Embryonic facial prominence (tissue), 1 donor: Measurements from ENCODE around the gene KCNIP2.
"Not testable (repeated sequence)": the region's sequence is repeated elsewhere in the genome, so short reads cannot be mapped to it uniquely, and the experiment has no call there.

ENCODE experiments used
- DNase-seq: peaks from one replicate; pipeline ENCODE4 v3.0.0-alpha.2; 2016; ENCODE audit errors: extremely low spot score

The KCNIP2 gene

DNA sequence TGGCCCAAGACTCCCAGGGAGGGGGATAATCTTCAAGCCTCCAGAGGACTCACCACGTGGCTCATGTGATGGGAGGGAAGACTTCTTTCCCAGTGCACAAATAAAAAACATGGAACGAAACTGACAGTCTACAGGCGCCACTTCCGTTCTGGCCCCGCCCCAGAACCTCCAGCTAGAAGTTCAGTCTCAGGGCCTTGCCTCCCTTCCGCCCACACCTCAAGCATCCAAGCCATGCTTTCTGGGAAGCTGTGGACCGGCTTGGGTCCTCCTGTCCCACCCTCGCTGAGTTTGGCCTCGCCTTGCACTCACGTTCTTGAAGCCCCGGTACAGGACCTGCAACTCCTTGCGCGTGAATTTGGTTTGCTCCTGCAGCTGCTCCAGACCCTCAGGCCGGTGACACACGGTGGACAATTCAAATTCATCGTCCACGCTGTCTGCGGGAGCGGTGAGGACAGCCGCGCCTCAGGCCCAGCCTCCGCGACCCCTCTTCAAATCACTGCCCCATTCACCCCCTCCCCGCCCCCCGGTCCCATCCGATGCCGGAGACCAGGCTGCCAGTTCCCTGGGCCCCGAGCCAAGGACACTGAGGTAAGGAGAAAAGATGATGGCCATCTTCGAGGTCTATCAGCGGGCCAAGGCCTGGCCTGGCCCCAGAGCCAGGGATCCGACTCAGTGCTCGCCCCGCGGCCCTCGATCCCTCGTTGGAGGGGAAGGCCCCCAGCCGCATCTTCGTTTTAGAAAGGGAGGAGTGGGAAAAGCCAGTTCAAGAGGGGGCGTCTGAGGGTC lies 14.6 kb downstream of the KCNIP2 start:
- no peak for DNase-seq

DNA sequence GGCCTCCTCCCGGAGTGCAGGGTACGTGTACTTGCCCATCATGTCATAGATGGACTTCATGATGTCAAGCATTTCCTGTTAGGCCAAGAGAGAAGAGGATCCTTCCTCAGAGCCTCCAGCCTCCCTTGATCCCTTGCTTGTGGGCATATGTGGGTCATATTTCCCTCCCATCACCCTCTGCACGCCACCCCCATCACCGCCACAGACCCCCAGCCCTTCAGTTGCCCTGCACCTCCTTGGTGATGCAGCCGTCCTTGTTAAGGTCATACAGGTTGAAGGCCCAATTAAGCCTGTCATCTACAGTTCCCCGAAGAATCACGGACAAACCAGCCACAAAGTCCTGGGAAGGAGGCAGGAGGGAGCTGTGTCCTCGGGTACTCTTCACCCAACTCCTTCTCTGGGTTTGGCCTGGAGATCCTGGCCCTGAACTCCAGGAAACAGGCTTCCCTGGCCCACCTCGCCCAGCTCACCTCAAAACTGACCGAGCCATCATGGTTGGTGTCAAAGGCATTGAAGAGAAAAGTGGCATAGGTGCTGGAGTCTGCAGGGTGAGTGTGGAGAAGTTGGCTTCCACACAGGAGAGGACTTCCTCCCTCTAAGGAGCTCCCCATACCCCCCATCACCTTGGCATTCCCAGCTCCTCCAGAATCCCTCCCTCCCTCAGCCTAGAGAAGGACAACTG lies 15.5 kb downstream of the KCNIP2 start:
- DNase-seq = no peak

DNA sequence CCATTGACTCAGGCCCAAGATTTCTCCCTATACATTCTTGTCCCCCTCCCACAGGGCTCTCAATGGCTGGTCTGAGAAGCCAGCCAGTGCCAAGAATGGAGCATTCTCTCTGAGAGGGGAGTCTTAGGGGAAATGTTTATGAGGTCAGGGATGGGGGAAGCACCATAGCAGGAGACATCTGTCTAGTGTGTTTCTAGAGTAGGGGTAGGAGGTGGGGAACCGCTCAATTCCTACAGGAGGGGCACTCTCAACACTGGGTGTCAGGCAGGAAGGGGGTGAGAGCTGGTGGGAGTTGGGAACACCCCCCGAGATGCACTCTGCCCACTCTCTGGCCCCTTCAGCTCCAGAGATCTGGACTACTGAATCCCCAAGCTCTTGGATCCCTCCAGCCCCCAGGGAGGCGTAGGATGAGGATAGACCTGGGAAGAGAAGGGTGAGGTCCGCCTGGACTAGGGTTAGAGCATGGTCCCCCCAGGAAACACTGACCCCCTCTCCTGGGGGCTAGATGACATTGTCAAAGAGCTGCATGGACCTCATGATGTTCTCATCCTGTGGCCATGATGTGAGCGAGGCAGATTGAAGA lies 16.7 kb downstream of the KCNIP2 start:
- DNase-seq = no peak

DNA sequence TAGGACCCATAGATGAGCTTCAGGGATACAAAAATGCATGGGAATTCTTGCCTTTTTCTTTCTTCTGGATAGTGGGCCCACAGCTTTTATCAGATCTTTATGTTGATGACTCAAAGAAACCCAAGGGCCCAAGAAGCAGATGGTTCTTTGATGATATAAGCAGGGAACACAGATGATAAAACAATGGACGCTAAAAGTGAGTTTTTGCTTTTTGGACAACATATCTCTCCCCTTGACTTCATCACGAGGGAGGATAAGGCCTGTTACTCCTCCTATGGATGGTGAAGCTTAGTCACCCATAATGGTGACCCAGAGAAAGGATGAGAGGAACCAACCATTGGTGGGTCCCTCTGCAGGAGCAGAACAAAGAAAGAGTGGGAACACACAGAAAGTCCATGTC lies 18.9 kb downstream of the KCNIP2 start:
- no peak for DNase-seq

DNA sequence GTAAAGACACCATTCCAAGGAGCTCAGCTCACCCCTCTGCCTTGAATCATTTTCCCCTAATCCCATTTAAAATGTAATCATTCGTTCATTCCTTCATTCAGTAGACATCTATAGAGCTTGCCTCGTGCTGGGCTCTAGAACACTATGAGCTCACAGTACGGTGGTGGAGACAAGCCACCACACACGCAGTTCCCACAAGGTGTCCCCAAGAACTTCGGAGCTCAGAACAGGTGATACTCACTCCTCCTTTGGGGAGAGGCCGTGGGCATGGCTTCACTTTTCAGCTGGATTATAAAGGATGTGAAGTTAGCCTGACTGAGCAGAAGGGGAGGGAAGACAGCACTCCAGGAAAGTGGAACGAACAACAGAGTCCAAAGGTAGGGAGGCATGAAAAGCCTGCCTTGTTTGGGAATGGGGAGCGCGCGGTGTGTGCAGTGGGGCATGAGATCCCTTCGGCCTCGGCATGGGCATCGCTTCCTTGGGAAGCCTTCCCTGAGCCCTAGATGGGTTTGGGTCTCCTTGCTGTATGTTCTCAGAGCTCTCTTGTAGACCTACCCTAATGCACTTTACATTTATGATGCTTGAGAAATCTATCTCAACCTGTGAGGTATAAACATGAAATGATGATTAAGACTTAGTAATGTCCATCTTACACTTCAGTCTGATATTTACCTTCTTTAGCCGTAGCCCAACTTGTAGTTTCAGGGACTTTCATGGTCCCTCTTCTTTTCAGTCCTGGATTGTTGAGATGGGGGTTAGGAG lies 24.5 kb downstream of the KCNIP2 start:
- DNase-seq = no peak

DNA sequence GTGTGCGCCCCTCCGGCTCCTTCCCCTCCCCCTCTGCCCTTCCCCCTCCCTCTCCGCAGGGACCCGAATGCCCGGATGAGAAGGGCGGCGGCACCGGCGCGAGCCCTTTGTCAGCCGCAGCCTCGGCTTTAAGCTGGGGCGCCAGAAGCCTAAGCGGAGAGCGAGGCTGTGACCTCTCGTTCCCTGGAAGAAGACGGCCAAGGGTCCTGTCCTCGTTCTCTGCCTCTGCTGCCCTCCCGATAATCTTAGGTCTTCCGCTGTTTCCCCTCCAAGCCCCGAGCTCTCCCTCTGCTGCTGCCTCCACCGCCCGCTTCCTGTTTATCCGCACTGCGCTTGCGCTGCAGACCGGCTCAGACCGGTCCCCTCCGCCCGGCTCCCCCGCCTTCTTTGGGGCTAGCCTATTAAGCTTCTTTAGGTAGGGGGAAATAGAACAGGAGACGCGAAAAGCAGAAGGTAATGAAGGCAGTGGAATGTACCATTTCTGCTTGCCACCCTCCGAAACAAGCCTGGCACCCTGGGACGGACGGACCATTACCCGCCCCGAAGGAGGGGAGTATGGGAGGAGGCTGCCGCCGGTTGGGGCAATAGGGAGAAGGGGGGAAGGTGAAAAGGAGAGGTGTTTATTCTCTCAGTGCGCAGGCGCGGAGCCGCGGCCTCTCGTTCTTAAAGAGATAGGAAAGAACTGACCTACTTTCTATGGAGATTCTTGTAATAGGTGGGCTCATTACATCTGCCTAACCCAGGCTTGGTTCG lies 25.3 kb downstream of the KCNIP2 start, which contains the start of gene OGA:
Gene OGA (minus strand): TSS at position 326 of the 753 bp plus-strand sequence. CDS start 422 bp downstream, outside the sequence.
- DNase-seq = peak; percentile 99

DNA sequence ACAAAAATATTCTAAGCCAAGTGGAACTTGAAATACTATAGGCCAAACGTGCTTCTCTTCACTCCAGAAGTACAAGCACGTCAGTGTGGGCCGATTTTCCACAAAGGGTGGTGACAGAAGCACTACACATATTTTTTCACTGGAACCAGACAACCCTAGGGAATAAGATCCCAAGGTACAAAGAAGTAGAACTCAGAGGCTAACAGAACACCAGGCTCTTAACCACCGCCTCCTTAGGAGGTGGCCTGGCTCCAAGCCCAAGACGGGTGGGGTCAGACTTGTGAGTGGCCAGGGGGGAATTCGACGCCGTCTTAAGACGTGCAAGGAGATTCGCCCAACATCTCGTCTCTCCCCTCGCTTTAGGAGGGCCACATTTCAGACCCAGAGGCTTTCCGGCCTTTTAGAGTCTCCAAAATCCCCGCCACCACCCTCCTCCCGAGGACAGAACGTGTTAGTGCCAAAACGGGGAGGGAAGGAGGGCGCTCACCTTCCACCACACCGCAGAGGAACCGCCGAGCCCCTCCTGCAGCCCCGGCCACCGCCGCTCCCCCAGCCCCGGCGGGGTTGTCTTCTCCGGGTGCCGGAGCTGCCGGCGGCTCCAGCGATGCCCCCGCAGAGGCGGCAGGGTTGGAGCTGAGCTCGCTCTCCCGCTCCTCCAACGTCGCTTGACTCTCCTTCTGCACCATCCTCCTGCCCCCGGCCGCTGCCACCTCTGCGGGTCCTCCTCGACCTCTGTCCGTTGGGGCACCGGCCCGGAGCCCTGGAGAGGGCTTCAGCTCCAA lies 26.1 kb downstream of the KCNIP2 start:
- DNase-seq = peak; percentile 80

DNA sequence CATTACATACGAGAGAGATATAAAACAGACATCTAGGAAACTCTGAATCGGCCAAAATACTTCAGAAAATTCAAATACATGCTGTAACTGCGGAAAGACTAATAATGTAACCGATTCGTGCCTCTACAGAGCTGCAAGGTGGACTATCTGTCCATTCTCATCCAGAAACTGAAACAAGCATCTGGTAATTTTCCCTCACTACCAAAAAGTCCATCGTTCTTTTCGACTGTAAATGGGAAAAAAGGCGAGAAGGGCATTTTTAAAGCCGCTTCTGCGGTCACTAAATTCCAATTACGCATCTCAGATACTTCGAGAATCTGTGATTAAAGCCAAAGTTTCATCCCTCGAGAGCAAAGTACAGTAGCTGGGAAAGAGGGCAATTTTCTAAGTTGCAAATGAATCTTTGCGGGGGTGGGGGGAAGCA lies 26.7 kb downstream of the KCNIP2 start:
- no peak for DNase-seq

DNA sequence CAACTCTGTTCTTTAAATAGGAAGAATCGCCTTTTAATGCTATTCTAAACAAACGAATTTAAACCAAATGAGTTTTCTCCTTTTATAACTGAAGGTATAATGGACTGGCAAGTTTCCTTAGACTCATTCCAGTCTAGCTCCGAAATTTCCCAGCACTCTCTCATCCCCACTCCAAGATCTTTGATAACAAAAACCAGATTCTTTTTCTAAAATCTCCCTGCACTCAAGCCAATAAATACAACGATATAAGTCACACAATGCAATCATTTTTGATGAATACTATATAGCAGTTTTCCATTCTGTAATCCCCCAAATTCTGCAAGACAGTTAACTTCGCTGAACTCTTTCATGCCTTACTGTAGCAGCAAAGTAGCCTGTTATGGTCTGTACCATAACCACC lies 27.2 kb downstream of the KCNIP2 start:
- no peak for DNase-seq

DNA sequence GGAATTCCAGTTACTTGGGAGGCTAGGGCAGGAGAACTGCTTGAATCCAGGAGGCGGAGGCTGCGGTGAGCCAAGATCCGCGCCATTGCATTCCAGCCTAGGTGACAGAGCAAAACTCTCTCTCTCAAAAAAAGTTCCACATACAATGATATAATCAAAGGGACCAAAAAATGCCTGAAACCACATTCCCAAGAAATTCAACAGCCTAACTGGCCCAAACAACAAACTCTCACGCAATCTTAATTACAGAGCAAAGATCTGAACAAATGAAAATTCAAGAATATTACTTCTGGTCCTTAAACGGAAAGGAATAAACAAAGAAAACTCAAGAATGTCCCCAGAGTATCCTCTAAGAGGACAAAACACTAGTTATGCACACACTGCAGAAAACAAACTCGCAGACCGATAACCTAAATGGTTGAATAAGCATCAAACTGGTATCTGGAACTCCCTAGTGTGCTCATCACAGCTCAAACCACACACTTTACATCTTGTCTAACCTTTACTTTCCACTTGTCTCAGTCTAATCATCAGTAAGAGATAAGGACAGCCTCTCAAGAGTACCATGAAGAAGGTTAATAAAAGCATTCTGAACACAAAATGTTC lies 29.0 kb downstream of the KCNIP2 start:
- no peak for DNase-seq

DNA sequence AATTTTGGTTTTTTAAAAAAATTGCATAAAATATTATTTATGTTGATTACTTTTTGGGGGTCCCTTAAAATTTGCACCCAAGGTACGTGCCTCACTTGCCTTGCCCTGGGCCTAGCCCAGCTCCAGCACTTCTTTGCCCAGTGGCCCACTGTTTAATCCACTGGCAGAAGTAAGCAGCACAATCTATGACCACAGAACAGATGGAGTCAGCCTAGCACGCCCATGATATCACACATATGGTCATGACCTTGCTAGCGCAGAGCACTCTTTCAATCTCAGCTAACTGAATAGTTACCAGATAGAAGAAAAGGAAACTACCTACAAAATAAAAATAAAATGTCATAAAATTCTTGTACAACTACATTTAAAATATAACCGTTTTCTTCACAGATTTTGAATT lies 31.0 kb downstream of the KCNIP2 start:
- DNase-seq = no peak

DNA sequence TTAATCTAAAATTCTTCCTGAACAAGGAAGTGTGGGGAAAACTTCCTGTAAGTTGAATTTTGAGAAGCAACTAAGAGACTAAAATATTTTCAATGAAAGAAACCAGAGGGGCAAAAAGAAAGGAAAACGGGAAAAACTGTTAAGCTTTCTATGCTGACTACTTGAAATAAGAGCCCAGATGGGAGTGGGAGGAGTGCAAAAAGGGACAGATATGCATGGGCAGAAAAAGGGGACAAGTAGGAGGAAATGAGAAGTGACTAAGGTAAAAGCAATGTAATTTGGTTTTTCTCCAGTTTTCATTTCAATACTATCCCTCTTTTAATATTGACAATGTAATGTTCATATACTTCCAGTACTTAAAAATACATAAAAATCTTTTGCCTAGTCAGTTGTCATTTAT lies 36.4 kb downstream of the KCNIP2 start:
- DNase-seq = no peak

DNA sequence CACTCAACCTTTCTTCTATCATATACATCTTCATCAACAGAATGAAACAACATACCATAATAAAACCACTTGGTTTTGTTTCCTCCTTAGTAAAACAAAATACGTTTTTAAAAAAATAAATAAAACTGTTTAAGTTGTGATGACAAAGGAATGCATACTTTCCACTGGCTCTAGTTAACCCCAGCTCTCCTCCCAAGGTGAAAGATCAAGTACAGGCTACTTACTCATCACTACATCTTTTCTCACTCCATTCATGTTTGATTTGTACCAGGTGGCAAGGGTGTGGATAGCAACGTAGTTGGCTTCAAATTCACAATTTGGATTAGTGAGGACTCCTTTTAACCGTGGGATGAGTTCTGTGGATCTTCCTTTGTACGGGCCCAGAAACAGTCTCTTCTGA lies 40.1 kb downstream of the KCNIP2 start:
- no peak for DNase-seq

DNA sequence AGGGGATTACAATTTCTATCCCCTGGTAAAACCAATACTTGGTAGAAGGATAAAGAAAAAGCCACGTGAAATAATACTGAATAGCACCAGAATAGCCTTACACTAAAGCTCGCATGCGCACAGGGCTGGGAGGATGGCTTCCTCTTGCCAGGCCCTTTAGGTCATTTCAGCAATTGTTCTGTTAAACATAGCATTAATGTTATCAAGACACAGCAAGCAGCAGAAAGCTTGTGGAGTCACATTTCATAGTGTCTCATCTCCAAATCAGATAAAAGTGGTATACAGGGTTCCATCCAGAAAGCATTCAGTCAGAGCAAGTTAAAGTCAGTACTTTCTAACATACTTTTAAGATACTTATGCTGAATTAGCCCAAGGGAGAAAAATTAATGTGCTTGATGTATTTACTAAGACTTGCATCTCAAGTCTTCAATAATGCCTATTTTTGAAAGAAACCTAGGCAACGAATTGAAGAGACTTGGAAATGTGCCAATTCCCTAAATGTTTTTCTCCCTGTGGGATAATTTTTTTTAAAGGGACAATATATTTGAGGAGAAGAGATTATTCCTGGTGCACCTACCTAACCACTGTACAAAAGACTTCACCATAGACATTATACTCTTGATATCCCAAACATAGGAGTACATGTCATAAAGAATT lies 46.1 kb downstream of the KCNIP2 start:
- DNase-seq = no peak

DNA sequence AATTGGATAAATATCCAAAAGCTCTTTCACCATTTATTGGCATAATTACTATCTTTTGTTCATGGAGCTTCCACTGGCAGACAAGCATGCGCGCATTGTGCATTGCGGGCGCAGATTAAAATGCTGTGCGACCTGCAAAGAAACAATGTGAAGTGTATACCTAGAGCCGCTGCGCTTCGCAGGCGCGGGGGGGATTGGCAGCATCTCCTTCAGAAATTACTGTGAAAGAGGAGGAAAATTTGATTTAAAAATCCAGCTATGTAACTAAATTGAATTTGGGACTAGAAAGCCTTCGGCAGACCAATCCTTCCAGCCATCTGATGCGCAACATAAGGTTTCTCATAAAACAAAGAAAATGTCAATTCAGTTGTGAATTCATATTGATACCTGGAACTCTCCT lies 50.1 kb downstream of the KCNIP2 start:
- DNase-seq = no peak

DNA sequence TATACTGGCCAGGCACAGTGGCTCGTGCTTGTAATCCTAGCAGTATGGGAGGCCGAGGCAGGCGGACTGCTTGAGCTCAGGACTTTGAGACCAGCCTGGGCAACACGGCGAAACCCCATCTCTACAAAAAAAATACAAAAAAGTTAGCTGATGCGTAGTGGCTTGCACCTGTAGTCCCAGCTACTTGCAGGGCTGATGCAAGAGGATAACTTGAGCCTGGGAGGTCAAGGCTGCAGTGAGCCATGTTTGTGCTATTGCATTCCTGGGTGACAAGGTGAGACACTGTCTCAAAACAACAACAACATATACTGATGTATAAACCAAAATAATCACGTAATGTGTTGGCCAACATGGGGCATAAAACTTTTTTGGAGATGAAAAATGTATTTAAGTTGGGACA lies 53.9 kb downstream of the KCNIP2 start:
- no peak for DNase-seq

DNA sequence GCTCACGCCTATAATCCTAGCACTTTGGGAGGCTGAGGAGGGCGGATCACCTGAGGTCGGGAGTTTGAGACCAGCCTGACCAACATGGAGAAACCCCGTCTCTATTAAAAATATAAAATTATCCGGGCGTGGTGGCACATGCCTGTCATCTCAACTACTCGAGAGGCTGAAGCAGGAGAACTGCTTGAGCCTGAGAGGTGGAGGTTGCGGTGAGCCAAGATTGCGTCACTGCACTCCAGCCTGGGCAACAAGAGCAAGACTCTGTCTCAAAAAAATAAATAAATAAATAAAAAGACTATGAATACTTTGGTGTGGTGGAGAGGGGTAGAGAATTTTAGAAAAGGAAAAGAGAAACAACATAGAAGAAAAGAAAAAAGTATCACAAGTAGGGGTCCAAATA lies 54.4 kb downstream of the KCNIP2 start:
- not testable (repeated sequence) for DNase-seq

DNA sequence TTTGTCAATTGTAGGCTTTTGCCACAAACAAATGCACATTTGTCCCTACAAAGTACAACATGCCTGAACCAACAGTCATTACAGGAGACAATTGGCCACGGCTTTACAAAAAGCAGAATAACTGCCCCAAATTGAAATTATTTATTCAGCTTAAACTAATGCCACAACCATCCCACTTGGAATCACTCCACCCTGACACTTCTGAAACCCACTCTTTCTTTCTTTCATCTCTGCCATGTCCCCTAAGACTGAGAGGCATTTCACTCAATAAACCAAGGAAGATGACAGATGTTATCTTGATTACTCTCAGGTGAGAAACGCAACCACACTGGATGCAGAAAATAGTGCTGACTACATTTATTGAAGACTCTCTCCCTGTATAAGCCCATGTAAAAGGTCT lies 57.8 kb downstream of the KCNIP2 start:
- DNase-seq = no peak

DNA sequence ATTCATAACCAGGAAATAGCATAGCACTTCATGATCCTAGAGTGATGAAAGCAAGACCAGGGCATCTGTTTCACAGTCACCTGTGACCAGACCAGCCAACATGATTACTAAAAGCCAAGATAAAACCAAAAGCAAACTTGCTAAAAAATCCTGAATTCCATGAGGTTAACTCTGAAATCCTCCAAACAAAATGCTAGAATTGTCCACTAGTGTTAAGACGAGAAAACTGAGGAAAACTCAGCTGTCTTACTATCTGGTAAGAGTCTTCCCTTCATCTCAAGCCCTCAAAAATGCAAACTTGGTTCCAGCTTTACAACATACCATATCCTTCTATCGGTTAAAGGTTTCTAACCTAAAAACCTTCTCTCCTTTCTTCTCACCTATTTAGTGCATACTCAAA lies 59.0 kb downstream of the KCNIP2 start:
- DNase-seq = no peak

DNA sequence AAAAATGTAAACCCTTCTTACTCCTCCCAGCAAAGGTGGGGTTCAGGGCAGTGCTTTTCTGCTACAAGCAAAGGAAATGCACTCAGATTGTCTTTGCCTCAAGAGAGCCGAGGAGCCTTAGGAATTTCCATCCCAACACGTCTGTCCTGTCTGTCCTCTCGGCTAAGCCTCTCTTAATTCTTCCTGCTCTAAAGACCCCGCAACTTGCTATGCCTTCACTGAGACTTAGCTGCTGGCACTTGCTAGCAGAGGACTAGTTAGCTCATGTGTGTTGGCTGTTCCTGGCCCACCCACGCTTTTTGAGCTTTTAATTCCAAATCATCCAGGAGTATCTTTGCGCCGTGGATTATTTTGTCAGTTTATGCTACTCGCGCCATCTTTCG lies 59.9 kb downstream of the KCNIP2 start:
- DNase-seq = no peak
